Measurements from ENCODE around the gene SPSB3. TPM values are rescaled to one million over a fixed set of nuclear protein-coding genes. Genes with fewer than 3 reads are reported as not detected.

Gene SPSB3
- total and polyA plus RNA-seq, 2 of the 13 experiments (the other 11 are each of a cell fraction or from before 2014, with no cell fraction given) = 13.2 to 21.9 TPM

- TF ChIP-seq RARA (CRISPR knock-in tag; IDR thresholded peaks at IDR 0.05) (peak; percentile 27; the same call in 1 of the 2 replicates), ZNF512B (CRISPR knock-in tag; IDR thresholded peaks at IDR 0.05; ENCODE audit: borderline replicate concordance) (no peak), ZNF292 (CRISPR knock-in tag; IDR thresholded peaks at IDR 0.05; ENCODE audit: borderline replicate concordance, low read depth) (peak; percentile 53; the same call in 1 of the 2 replicates), ZSCAN9 (CRISPR knock-in tag; IDR thresholded peaks at IDR 0.05; ENCODE audit: borderline replicate concordance) (peak; percentile 81; the same call in 1 of the 2 replicates), MAZ (IDR thresholded peaks at IDR 0.05; ENCODE audit: borderline replicate concordance, low read depth, low read length) (peak; percentile 60; the same call in 1 of the 2 replicates), MAZ (CRISPR knock-in tag; IDR thresholded peaks at IDR 0.05; ENCODE audit: low read depth) (peak; percentile 77), REPIN1 (CRISPR knock-in tag; IDR thresholded peaks at IDR 0.05; ENCODE audit: borderline replicate concordance, low read depth) (peak; percentile 94), ZNF20 (CRISPR knock-in tag; IDR thresholded peaks at IDR 0.05) (0 out of 2 replicates have a peak, but pooled peaks have one; percentile 56), BATF2 (CRISPR knock-in tag; IDR thresholded peaks at IDR 0.05) (peak; percentile 87), ZNF740 (CRISPR knock-in tag; IDR thresholded peaks at IDR 0.05) (peak; percentile 36; the same call in 1 of the 2 replicates), ZFP91 (CRISPR knock-in tag; IDR thresholded peaks at IDR 0.05; ENCODE audit: borderline replicate concordance) (peak; percentile 92), ZNF891 (CRISPR knock-in tag; IDR thresholded peaks at IDR 0.05) (peak; percentile 93), SMAD1 (CRISPR knock-in tag; IDR thresholded peaks at IDR 0.05; ENCODE audit: borderline replicate concordance, low read depth) (no peak), NBN (conservative IDR thresholded peaks at IDR 0.05) (no peak), ZNF761 (CRISPR knock-in tag; conservative IDR thresholded peaks at IDR 0.05) (no peak), TFE3 (CRISPR knock-in tag; IDR thresholded peaks at IDR 0.05) (peak; percentile 97), KLF6 (CRISPR knock-in tag; IDR thresholded peaks at IDR 0.05) (peak; percentile 67; the same call in 1 of the 2 replicates), RAD21 (CRISPR knock-in tag; IDR thresholded peaks at IDR 0.05) (no peak; the same call in none of the 2 replicates), ZBTB46 (CRISPR knock-in tag; IDR thresholded peaks at IDR 0.05; ENCODE audit: borderline replicate concordance) (no peak)
Observed at GRCh38 chr16:1826691-1827573, 44.6 kb upstream of the SPSB3 start, which contains the start of the genes FAHD1 and HAGH (continued).

Data from HepG2 (cell line).